NK-92 (cell line): Measurements from ENCODE around the gene TTC27.
A peak's percentile ranks its signal among the peaks of the same experiment; 100 is the strongest.
"Not testable (repeated sequence)": the region's sequence is repeated elsewhere in the genome, so short reads cannot be mapped to it uniquely, and the experiment has no call there.

Source experiments
- DNase-seq: peaks from one replicate; lab custom pipeline; 2025; ENCODE audit not compliant: unreplicated experiment; lab: John Stamatoyannopoulos, UW

Gene TTC27

DNA sequence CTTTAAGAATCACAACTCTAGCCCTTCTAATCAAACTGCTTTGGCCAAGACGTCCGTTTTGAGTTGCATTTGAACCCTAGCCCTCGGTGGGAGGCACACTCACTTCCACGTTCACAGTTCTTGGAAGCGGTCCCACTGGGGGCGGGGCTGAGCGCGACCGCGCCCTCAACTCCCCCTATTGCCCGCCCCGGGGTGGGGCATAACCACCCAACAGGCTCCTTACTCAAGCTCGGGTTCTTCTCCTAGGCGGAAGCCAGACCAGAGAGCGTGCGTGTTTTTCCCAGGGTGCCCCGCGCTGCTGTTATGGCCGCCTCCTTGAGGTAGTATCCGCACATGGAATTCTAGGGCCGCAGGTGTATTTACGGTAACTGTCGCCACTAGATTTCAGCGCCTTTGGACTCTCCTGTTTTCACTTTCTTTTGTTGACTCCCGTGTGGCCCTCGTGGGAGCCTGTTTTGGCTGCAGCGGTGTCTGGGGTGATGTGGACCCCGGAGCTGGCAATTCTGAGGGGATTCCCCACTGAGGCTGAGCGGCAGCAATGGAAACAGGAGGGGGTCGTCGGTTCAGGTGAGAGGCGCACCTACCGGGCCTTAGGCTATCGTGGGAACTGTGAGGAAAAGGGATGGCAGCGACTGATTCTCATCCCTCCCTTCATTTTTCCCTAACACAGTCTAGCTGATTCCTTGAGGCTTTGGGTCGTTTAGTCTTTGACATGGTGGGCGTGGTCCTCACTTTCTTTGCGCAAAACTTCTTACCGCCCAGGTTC is at the start of gene TTC27:
TSS of gene TTC27 (plus strand) at position 237 of the 766 bp plus-strand sequence. CDS start at position 480, 243 bp downstream.
- DNase-seq = peak; percentile 37

DNA sequence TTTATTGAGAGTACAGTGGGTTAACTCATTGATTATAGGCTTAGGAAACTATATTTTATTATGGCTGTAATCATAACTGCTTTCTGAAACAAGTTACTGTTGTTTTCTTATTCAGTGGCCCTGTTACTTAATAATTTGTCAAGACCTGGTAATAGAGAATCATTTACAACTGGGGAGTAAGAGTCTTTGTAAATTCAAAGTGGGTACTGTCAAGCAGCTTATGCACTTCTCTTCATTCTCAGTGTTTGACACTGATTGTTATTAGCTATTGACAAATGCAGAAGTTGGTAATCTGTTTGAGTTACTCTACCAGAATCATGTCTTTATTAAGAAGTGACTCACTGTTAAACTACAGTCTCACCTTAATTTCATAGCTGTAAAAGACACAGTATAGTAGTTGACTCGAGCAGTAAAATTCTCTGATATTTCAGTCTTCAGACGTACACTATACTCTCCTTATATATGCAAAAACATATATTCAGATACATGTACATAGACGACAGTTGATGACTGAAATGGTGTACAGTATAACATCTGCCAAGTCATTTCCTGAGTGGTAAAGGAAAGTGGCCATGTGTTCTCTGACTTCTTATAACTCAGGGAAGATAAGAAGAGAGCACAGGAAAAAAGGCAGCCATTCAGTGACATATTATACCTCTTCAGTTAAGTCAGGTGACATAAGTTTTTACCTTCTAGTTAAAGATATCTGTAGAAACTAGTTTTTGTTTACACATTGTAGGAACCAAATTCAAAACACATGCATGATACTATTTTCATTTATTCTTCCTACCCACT is 36.0 kb upstream of the TTC27 start:
- no peak for DNase-seq

DNA sequence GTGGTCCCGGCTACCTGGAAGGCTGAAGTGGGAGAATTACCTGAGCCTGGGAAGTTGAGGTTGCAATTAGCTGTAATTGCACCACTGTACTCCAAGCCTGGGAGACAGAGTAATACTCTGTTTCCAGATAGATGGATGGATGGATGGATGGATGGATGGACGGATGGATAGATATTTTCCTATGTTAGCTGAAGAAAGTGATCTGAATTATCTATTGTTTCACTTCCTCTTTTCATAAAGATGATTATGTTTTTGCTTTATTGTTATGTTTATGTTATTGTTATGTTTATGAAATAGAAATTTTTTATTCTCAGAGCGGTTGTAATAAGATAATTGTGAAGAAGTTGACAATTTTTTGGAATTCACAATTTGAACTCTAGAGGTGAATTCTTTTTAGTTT is 33.3 kb upstream of the TTC27 start:
- no peak for DNase-seq

DNA sequence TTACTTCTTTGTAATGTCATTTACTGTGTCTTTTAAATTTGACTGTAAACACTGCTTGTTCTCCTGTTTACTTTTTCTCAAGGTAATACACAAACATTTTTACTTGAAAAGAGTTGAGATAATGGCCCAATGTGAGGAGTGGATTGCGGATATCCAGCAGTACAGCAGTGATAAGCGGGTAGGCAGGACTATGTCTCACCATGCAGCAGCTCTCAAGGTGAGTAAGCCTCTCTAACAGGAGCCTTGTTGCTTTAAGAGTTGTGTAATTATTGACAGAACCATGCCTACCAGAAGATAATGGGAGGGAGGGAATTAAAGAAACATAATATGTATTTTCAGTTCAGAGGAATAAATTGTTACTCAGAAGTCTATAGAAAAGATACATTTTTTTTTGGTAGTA is 16.5 kb upstream of the TTC27 start:
- no peak for DNase-seq

DNA sequence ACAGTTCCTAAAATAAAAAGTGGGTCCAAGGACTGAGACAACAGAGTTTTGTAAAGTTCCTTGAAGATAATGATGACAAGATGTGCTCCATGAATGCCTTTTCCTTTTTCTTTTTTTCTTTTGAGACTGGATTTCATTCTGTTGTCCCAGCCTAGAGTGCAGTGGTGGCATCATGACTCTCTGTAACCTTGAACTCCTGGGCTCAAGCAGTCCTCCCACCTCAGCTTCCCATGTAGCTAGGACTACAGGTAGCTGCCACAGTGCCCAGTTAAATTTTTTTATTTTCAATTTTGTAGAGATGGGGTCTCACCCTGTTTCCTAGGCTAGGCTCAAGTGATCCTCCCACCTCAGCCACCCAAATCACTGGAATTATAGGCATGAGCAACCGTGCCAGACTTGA is 16.1 kb upstream of the TTC27 start:
- no peak for DNase-seq

DNA sequence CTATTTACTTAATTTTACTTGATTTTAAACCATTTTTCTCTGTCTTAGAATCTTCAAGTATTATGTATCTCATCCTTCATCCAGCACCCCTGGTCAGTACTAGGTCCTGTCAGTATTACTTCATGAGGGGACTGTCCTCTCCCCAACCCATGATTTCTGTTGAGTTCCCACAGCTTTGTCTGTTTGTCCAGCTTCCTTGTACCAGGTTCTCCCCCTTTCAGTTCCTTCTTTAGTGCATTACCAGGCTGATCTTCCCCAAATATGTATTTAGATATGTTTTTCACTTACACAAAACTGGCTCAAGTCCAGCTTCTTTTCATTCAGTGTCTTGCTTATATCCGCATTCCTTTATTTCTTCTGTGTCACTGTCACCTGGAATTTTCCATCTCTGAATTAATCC is 13.8 kb upstream of the TTC27 start:
- DNase-seq = no peak

DNA sequence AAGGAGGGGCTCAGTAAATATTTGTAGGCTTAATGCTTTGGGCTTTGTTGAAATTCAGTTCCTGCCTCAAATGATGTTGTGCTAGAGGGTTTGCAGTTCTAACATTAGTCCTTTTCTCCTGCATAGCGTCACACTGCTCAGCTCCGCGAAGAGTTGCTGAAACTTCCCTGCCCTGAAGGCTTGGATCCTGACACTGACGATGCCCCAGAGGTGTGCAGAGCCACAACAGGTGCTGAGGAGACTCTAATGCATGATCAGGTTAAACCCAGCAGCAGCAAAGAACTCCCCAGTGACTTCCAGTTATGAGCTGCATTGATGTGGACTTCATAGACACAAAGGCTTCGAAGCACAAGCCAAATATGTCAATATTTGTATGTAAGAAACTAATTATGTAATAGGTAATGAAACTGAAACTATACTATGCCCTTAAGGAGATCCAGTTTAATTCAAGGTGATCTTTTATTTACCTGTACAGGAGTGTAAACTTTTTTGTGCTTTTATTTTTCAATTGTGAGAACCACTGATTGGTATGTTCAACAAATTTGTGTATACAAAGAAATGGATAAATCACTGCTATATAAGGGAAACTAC is 10.2 kb upstream of the TTC27 start:
- DNase-seq = no peak

DNA sequence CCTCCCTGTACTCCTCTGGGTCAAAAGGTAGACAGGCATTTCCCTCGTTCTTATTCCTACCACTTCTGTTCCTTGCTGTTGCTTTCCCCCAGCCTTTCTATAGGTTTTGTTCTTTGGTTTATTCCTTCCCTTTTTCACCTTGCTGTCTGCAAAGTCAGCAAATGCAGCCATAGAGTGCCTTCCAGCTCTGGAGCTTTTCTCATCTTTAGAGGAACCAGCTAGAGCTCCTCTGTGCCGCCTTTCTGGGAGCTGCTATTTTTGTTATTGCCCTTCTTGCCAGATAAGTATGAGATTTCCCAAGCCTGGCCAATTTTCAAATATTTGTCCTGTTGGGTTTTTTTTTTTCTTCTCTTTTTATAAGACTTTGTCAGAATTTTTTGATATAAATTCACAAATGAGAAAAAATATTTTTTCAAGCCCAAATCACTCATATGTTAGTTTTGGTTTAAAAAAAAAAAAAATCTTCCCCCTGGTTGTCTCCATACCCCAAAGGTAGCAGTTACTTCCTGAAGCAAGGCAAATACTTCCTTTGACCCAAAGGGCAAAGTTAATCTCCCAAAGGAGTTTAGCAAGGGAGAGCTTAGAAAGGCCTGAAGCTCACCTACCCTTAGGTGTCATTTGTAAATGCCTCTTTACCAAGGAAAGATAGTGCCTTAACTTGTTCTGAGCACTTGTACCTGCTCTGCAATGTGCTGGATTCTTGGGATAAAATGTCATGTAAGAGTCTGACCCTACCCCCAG is 5.1 kb upstream of the TTC27 start:
- no peak for DNase-seq

DNA sequence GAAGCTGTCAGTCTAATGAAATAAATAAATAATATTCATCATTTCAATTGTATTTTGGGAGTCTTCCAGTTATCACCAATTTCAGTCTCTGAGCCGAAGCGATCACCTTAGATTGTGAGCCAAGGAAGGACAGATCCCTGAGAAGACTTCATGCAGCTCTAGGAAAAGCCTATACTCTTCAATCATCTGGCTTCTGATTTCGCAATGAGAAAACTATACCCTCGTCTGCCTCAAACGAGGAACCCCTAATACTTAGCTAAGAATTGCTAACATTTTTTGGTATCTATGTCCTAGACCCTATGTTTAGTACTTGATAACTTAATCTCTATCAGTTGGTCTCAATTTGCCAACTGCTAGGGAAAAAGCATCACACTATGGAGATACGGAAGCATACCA is 4.5 kb upstream of the TTC27 start:
- DNase-seq = no peak

DNA sequence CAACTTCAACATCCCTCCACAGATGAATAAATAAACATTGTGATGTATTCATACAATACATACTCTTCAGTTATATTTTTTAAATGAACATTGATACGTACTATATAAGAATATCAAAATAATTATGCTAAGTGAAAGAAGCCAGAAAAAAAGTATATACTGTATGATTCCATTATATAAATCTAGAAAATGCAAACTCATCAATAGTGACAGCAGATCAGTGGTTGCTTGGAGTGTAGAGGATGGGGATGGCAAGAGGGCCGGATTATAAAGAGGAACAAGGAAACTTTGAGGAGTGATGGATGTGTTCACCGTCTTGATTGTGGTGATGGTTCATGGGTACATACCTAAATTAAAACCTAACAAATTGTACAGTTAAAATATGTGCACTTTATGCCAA is 3.0 kb upstream of the TTC27 start:
- DNase-seq = no peak

DNA sequence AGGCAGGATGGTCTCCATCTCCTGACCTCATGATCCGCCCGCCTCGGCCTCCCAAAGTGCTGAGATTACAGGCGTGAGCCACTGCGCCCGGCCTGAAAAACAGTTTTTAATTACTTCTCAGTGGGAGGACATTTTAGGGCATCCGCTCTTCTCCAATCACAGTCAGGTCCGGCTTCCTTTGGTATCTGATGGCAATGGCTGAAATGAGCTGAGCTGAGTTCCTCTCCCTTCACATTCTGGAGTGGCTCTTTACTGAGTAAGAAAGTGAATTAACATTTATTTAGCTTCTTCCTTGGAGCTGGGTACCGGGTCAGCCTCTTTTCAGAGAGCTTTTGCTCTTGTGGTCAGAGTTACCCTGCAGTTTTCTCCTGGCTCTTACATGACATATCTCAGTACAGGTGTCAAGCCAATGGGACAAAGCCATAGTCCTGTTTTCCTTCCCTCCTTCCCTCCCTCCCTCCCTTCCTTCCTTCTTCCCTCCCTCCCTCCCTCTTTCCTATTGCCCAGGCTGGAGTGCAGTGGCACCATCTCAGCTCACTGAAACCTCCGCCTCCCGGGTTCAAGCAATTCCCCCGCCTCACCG is 1.1 kb upstream of the TTC27 start:
- DNase-seq = no peak

DNA sequence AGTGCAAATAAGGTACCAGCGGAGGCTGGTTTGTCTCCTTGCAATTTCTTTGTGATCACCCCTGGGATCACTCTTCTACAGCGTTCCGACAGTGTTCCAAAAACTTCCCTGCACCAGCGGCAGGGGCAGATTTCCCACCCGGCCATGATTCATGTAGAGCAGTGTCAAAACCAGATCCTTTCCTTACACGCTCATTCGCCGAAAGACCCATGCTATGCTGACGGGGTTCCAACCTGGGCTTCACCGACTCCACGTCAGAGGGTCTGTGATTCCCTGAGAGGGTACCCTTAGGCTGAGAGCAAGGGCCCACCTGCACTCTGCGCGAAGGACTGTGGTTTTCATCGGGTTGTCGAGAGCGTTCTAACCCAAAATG is 423 bp upstream of the TTC27 start:
- DNase-seq = no peak

DNA sequence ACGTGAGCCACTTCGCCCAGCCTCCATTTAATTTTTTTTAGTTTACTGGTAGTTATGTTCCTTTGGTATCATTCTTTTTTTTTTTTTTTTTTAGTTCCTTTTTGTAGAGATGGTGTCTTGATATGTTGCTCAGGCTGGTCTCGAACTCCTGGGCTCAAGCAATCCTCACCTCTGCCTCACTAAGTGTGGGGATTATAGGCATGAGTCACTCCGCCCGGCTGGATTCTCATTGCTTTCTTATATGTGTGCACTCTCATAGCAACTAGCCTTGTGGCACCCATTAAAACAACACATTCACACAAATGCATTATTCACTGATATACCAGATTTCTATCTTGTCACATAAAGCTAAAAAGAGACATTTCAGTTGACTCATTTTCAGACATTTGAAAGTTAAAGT is 4.2 kb downstream of the TTC27 start:
- DNase-seq = no peak

DNA sequence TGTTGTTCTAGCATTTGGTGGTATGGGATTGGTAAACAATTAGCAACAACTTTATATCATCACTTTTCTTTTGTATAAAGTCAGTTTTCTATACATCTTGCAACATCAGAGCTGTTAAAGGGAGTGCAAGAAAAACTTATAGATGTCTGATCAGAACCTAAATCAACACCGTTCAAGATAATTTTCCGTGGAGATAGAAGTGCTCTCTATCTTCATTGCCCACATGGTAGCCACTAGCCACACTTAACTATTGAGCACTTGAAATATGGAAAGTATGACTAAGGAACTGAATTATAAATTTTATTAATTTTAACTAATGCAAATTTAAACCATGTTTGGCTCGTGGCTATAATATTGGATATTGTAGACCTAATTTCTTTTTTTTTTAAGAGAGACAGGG is 5.2 kb downstream of the TTC27 start:
- DNase-seq = no peak

DNA sequence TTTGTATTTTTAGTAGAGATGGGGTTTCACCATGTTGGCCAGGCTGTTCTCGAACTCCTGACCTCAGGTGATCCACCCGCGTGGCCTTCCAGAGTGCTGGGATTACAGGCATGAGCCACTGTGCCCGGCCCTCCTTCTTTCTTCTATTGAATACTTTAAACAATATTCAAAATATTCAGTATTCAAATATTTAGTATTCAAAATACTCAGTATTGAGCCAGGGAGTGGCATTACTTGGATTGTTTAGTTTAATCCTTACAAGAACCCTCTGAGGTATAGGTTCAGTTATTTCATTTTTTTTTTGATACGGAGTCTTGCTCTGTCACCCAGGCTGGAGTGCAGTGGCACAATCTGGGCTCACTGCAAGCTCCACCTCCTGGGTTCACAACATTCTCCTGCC is 10.7 kb downstream of the TTC27 start:
- DNase-seq = not testable (repeated sequence)

DNA sequence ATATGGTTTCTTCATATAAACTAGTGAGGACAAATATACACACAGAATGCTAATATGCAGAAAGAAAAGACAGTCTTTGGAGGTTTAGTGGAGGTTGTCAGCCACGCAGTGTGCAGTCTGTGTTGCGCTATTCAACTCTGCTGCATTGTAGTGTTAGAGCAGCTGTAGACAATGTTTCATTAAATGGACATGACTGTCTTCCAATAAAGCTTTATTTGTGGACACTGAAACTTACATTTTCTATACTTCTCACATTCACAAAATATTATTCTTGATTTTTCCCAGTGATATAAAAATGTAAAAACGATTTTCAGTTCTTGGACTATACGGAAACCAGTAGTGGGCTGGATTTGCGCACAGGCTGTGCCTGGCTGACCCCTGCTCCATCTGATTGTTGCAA is 13.3 kb downstream of the TTC27 start:
- no peak for DNase-seq

DNA sequence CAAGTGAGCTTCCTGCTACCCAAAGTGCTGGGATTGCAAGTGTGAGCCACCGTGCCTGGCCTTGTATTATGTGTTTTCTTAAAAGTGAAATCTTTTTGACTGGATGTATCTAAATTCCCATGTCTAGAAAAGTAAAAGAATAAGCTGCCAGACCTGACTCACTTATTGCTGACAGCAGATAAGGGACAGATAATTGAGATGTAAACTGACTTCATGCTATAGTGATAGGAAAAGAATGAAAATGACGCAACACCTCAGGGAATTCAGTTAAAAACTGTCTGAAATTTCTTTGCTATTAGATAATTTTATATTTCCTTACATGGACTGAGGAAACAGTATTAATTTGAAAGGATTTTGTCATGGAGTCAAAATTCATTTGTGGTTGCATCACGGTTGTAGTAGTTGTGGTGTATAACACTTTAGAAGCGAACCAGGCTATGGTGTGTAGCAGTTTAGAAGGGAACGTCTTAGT is 19.4 kb downstream of the TTC27 start:
- DNase-seq = no peak

DNA sequence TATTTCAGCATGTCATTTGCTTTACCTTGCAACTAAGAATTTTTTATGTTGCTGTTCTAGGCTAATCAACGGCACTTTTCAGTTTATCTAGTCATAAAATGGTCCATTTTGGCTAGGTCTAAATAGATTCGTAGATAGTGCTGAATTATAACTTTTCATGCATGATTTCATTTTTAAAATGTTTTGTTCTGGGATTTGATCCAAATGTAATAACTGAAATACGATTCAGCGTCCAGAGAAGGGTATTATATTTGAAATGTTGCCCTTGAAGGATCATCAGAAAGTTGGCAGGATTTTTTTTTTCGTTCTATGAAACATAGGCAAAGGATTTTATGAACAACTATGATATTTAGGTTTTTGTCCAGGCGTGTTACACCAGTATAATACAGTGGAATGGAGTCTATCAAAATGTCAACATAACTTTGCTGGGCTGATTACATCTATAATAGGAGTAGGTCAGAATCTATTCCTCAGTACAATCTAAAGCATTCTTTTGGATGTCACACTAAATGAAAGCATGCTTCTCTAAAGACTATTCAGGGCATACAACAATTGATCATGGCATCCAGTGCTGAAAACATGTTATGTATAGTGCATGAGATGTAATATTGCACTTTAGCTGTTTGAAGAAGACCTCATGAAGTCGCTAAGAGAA is 24.8 kb downstream of the TTC27 start:
- no peak for DNase-seq

DNA sequence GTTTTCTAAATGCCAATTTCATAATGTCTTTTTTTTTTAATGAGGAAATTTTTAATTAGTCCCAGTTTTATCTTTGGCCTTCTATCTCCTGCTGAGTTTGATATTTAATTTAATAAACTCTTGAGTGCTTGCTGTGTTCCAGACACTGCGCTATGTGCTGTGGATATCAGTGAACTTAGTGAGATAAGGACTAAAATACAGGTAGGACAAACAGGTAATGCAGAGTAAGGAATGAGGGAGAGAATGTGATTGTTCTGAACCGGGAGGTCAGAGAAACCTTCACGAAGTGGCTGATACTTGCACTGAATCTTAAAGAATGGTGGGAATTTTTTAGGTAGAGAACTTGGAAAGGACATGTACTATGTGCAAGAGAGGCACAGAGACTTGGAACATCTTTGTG is 28.2 kb downstream of the TTC27 start:
- no peak for DNase-seq

DNA sequence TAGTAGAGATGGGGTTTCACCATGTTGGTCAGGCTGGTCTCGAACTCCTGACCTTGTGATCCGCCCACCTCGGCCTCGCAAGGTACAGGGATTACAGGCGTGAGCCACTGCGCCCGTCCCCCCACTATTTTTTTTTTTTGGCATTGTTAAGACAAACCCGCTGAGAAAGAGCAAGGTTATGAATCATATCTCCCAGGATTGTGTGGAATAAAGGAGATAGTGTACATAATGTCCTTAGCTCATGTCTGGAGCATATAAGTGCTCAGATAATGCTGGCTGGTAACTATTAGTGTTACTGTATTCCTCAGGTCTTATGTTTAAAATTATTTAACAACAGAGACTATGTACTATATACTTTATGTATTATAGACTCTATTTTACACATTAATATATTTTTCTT is 36.0 kb downstream of the TTC27 start:
- no peak for DNase-seq

DNA sequence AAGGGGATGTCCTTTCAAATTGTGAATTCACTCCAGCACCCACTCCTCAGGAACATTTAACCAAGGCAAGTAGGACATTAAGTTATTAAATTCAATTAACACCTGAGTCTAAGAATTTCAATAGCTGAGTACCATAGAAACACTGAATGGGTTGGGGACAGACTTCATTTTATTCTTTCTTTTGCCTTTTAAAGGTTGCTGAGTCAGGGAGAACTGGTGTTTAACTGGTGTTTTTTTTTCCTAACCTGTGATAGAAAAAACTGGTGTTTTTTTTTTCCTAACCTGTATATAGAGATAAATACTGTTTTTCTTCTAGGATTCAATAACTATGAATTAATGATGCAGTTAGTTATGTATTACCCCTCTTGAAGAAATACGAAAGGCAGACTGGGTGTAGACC is 38.9 kb downstream of the TTC27 start:
- no peak for DNase-seq
